Measurements from ENCODE around the gene NPTN.

Gene NPTN

GRCh38 chr15:73633111-73633990 is at the start of gene NPTN:
TSS of gene NPTN (minus strand) at chr15:73633389. CDS start at chr15:73633215, 174 bp downstream.
- no peak for TF ChIP-seq CTCF (IDR thresholded peaks at IDR 0.05)

GRCh38 chr15:73682600-73683090 is 49.5 kb upstream of the NPTN start:
- no peak for TF ChIP-seq CTCF (IDR thresholded peaks at IDR 0.05)

- no peak for TF ChIP-seq CTCF (IDR thresholded peaks at IDR 0.05)
These were observed 48.8 kb upstream of the NPTN start for GRCh38 chr15:73681856-73682599.

GRCh38 chr15:73681063-73681462 is 47.9 kb upstream of the NPTN start:
- no peak for TF ChIP-seq CTCF (IDR thresholded peaks at IDR 0.05)

GRCh38 chr15:73680549-73680948 is 47.4 kb upstream of the NPTN start:
- TF ChIP-seq CTCF (IDR thresholded peaks at IDR 0.05): no peak

- no peak for TF ChIP-seq CTCF (IDR thresholded peaks at IDR 0.05)
These were observed 46.8 kb upstream of the NPTN start for GRCh38 chr15:73679964-73680363.

- no peak for TF ChIP-seq CTCF (IDR thresholded peaks at IDR 0.05)
These were observed 46.0 kb upstream of the NPTN start for GRCh38 chr15:73679180-73679579.
